Measurements from ENCODE around the gene FAM124A. TPM values are rescaled to one million over a fixed set of nuclear protein-coding genes. Genes with fewer than 3 reads are reported as not detected.

The FAM124A gene
- total and polyA plus RNA-seq, 2 experiments from 2014 or later: 37.7 to 109 TPM

DNA sequence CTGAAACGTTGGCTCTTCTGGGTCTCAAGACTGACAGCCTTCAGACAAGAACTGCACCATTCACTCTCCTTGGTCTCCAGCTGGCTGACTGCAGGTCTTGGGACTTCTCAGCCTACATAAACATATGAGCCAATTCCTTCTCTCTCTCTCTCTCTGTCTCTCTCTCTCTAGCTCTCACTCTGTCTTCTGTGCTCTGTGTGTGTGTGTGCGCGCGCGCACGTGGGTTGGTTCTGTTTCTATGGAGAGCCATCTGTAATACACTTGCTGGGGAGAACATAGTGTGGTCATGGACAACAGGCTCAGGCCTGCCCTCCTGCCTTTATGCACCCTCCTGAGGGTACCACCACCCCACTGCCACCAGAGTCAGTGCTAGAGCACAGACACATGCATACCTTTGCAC lies 103.6 kb downstream of the FAM124A start:
- Mint-ChIP-seq H3K9me3 (no peaks in the 10 kb centered on the region; the same call in 2 of the 3 replicates), H3K4me1 (peaks cover 46% of the 10 kb centered on the region), H3K4me3 (no peak overlapping the region), H3K27ac (no peak overlapping the region), H3K36me3 (ENCODE audit: low read depth) (no peaks in the 10 kb centered on the region; the same call in 2 of the 3 replicates), H3K27me3 (ENCODE audit: insufficient read depth, low read depth, poor library complexity) (peaks cover 6% of the 10 kb centered on the region)
- peaks cover 25% of the 10 kb centered on the region for H3K4me1 ChIP-seq (ENCODE audit: insufficient read depth)
- no peaks in the 10 kb centered on the region for H3K79me2 ChIP-seq (replicated peaks; ENCODE audit: insufficient read depth)
- DNase-seq (ENCODE audit: low spot score) (no peak), ATAC-seq (no peak)
- H3K36me3 ChIP-seq (ENCODE audit: insufficient read depth): no peaks in the 10 kb centered on the region
- H3F3A ChIP-seq (replicated peaks; ENCODE audit: low read depth): no peaks in the 10 kb centered on the region
- H3K9me2 ChIP-seq (ENCODE audit: insufficient read depth): peaks cover 12% of the 10 kb centered on the region
- no peak overlapping the region for H3K27ac ChIP-seq (ENCODE audit: low read depth)
- no peaks in the 10 kb centered on the region for H3K27me3 ChIP-seq (ENCODE audit: insufficient read depth)
- H2AFZ ChIP-seq: peak overlapping the region; percentile 82; the same call in 1 of the 2 replicates
- no peaks in the 10 kb centered on the region for H4K20me1 ChIP-seq (replicated peaks; ENCODE audit: insufficient read depth)
- peak overlapping the region; percentile 67; the same call in 1 of the 2 replicates for H3K4me2 ChIP-seq
- no peak overlapping the region for H3K4me3 ChIP-seq
- TF ChIP-seq JUNB (IDR thresholded peaks at IDR 0.05; ENCODE audit: unreplicated experiment) (no peak), EZH2phosphoT487 (IDR thresholded peaks at IDR 0.05; ENCODE audit: unreplicated experiment) (no peak), CREB1 (CRISPR knock-in tag; IDR thresholded peaks at IDR 0.05; ENCODE audit: low read depth) (no peak), STAT1 (IDR thresholded peaks at IDR 0.05; ENCODE audit: unreplicated experiment) (no peak), POLR2AphosphoS5 (IDR thresholded peaks at IDR 0.05; ENCODE audit: low read depth) (no peak), EZH2 (IDR thresholded peaks at IDR 0.05; ENCODE audit: low read depth, unreplicated experiment) (no peak), ZNF331 (CRISPR knock-in tag; IDR thresholded peaks at IDR 0.05; ENCODE audit: low read depth) (no peak), ZNF114 (CRISPR knock-in tag; IDR thresholded peaks at IDR 0.05) (no peak), NANOG (IDR thresholded peaks at IDR 0.05; ENCODE audit: borderline replicate concordance) (no peak)
- TF ChIP-seq, protein P1, sequence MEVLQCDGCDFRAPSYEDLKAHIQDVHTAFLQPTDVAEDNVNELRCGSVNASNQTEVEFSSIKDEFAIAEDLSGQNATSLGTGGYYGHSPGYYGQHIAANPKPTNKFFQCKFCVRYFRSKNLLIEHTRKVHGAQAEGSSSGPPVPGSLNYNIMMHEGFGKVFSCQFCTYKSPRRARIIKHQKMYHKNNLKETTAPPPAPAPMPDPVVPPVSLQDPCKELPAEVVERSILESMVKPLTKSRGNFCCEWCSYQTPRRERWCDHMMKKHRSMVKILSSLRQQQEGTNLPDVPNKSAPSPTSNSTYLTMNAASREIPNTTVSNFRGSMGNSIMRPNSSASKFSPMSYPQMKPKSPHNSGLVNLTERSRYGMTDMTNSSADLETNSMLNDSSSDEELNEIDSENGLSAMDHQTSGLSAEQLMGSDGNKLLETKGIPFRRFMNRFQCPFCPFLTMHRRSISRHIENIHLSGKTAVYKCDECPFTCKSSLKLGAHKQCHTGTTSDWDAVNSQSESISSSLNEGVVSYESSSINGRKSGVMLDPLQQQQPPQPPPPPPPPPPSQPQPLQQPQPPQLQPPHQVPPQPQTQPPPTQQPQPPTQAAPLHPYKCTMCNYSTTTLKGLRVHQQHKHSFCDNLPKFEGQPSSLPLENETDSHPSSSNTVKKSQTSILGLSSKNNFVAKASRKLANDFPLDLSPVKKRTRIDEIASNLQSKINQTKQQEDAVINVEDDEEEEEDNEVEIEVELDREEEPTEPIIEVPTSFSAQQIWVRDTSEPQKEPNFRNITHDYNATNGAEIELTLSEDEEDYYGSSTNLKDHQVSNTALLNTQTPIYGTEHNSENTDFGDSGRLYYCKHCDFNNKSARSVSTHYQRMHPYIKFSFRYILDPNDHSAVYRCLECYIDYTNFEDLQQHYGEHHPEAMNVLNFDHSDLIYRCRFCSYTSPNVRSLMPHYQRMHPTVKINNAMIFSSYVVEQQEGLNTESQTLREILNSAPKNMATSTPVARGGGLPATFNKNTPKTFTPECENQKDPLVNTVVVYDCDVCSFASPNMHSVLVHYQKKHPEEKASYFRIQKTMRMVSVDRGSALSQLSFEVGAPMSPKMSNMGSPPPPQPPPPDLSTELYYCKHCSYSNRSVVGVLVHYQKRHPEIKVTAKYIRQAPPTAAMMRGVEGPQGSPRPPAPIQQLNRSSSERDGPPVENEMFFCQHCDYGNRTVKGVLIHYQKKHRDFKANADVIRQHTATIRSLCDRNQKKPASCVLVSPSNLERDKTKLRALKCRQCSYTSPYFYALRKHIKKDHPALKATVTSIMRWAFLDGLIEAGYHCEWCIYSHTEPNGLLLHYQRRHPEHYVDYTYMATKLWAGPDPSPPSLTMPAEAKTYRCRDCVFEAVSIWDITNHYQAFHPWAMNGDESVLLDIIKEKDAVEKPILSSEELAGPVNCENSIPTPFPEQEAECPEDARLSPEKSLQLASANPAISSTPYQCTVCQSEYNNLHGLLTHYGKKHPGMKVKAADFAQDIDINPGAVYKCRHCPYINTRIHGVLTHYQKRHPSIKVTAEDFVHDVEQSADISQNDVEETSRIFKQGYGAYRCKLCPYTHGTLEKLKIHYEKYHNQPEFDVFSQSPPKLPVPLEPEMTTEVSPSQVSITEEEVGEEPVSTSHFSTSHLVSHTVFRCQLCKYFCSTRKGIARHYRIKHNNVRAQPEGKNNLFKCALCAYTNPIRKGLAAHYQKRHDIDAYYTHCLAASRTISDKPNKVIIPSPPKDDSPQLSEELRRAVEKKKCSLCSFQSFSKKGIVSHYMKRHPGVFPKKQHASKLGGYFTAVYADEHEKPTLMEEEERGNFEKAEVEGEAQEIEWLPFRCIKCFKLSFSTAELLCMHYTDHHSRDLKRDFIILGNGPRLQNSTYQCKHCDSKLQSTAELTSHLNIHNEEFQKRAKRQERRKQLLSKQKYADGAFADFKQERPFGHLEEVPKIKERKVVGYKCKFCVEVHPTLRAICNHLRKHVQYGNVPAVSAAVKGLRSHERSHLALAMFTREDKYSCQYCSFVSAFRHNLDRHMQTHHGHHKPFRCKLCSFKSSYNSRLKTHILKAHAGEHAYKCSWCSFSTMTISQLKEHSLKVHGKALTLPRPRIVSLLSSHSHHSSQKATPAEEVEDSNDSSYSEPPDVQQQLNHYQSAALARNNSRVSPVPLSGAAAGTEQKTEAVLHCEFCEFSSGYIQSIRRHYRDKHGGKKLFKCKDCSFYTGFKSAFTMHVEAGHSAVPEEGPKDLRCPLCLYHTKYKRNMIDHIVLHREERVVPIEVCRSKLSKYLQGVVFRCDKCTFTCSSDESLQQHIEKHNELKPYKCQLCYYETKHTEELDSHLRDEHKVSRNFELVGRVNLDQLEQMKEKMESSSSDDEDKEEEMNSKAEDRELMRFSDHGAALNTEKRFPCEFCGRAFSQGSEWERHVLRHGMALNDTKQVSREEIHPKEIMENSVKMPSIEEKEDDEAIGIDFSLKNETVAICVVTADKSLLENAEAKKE (CRISPR knock-in tag; IDR thresholded peaks at IDR 0.05): no peak
- TF ChIP-seq, protein P2, sequence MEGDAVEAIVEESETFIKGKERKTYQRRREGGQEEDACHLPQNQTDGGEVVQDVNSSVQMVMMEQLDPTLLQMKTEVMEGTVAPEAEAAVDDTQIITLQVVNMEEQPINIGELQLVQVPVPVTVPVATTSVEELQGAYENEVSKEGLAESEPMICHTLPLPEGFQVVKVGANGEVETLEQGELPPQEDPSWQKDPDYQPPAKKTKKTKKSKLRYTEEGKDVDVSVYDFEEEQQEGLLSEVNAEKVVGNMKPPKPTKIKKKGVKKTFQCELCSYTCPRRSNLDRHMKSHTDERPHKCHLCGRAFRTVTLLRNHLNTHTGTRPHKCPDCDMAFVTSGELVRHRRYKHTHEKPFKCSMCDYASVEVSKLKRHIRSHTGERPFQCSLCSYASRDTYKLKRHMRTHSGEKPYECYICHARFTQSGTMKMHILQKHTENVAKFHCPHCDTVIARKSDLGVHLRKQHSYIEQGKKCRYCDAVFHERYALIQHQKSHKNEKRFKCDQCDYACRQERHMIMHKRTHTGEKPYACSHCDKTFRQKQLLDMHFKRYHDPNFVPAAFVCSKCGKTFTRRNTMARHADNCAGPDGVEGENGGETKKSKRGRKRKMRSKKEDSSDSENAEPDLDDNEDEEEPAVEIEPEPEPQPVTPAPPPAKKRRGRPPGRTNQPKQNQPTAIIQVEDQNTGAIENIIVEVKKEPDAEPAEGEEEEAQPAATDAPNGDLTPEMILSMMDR (conservative IDR thresholded peaks at IDR 0.05; ENCODE audit: low read depth in 2 of 2): no peak
- TF ChIP-seq, protein P3, sequence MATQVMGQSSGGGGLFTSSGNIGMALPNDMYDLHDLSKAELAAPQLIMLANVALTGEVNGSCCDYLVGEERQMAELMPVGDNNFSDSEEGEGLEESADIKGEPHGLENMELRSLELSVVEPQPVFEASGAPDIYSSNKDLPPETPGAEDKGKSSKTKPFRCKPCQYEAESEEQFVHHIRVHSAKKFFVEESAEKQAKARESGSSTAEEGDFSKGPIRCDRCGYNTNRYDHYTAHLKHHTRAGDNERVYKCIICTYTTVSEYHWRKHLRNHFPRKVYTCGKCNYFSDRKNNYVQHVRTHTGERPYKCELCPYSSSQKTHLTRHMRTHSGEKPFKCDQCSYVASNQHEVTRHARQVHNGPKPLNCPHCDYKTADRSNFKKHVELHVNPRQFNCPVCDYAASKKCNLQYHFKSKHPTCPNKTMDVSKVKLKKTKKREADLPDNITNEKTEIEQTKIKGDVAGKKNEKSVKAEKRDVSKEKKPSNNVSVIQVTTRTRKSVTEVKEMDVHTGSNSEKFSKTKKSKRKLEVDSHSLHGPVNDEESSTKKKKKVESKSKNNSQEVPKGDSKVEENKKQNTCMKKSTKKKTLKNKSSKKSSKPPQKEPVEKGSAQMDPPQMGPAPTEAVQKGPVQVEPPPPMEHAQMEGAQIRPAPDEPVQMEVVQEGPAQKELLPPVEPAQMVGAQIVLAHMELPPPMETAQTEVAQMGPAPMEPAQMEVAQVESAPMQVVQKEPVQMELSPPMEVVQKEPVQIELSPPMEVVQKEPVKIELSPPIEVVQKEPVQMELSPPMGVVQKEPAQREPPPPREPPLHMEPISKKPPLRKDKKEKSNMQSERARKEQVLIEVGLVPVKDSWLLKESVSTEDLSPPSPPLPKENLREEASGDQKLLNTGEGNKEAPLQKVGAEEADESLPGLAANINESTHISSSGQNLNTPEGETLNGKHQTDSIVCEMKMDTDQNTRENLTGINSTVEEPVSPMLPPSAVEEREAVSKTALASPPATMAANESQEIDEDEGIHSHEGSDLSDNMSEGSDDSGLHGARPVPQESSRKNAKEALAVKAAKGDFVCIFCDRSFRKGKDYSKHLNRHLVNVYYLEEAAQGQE (IDR thresholded peaks at IDR 0.05; ENCODE audit: unreplicated experiment): no peak
- TF ChIP-seq, protein P4, sequence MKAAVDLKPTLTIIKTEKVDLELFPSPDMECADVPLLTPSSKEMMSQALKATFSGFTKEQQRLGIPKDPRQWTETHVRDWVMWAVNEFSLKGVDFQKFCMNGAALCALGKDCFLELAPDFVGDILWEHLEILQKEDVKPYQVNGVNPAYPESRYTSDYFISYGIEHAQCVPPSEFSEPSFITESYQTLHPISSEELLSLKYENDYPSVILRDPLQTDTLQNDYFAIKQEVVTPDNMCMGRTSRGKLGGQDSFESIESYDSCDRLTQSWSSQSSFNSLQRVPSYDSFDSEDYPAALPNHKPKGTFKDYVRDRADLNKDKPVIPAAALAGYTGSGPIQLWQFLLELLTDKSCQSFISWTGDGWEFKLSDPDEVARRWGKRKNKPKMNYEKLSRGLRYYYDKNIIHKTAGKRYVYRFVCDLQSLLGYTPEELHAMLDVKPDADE (IDR thresholded peaks at IDR 0.05): no peak
